A673 (cell line): ENCODE measurements around the gene TCF12. TPM values are rescaled to one million over a fixed set of nuclear protein-coding genes. Genes with fewer than 3 reads are reported as not detected.

Source experiments
- BruUV-seq: library from RNA; stranded (reverse); fragments of 400-500 nt; replicated peaks from 2 replicates; lab custom pipeline; 2021; lab: Mats Ljungman, UMichigan
- CTCF ChIA-PET: fragments of 300-600 bp; sonication (Branson Sonifier 250); formaldehyde crosslinking; loops from one replicate; lab custom pipeline; 2022; ENCODE audit warnings: antibody characterized with exemption; lab: Charles Lee
- POLR2A ChIA-PET: fragments of 300-600 bp; sonication (Branson Sonifier 250); formaldehyde crosslinking; loops from one replicate; lab custom pipeline; 2022; ENCODE audit warnings: antibody characterized with exemption; ENCODE audit not compliant: low non-redundant PET; lab: Charles Lee
- DNase-seq: peaks from one replicate; pipeline ENCODE4 v3.0.0-alpha.2; 2015; ENCODE audit warnings: low spot score
- H3K27ac ChIP-seq: fragments of 200-600 bp; sonication (generic); 2 replicates; pipeline ENCODE4 v1.5.1; 2016; ENCODE audit warnings: mixed run types, low read depth, mild to moderate bottlenecking, mixed read lengths, antibody characterized with exemption, low read length; ENCODE audit not compliant: poor library complexity, severe bottlenecking
- H3K27me3 ChIP-seq: fragments of 200-600 bp; sonication (generic); replicated peaks from 2 replicates; pipeline ENCODE4 v1.6.1; 2017; ENCODE audit warnings: mixed run types, low read depth, mild to moderate bottlenecking, mixed read lengths, antibody characterized with exemption, low read length; ENCODE audit not compliant: insufficient read depth, poor library complexity
- H3K36me3 ChIP-seq: fragments of 200-600 bp; sonication (generic); 2 replicates; pipeline ENCODE4 v1.6.1; 2016; ENCODE audit warnings: mixed run types, mild to moderate bottlenecking, mixed read lengths, antibody characterized with exemption, low read length; ENCODE audit not compliant: insufficient read depth, poor library complexity, severe bottlenecking
- H3K4me1 ChIP-seq: fragments of 200-600 bp; sonication (generic); 2 replicates; pipeline ENCODE4 v1.6.1; 2017; ENCODE audit warnings: mixed run types, mild to moderate bottlenecking, mixed read lengths, antibody characterized with exemption, low read length; ENCODE audit not compliant: insufficient read depth, poor library complexity, severe bottlenecking
- H3K4me3 ChIP-seq: fragments of 200-600 bp; sonication (generic); 2 replicates; pipeline ENCODE4 v1.5.1; 2016; ENCODE audit warnings: low read depth, mixed run types, mild to moderate bottlenecking, mixed read lengths, low read length; ENCODE audit not compliant: poor library complexity, severe bottlenecking
- H3K9me3 ChIP-seq: fragments of 200-600 bp; sonication (generic); 2 replicates; pipeline ENCODE4 v1.6.1; 2016; ENCODE audit warnings: mixed run types, low read depth, mild to moderate bottlenecking, mixed read lengths, antibody characterized with exemption, low read length; ENCODE audit not compliant: poor library complexity, severe bottlenecking
- CTCF ChIP-seq: fragments of 300-800, 200-600 bp; sonication (generic); conservative IDR thresholded peaks from 2 replicates; pipeline ENCODE4 v1.5.1; 2017; ENCODE audit warnings: low read depth, mild to moderate bottlenecking, antibody characterized with exemption, low read length, moderate library complexity, mixed read lengths
- EZH2 ChIP-seq: fragments of 200-600 bp; sonication (generic); IDR thresholded peaks from 2 replicates; pipeline ENCODE4 v1.6.1; 2017; ENCODE audit warnings: borderline replicate concordance, low read depth, mild to moderate bottlenecking, mixed read lengths, antibody characterized with exemption, low read length; ENCODE audit not compliant: poor library complexity, severe bottlenecking
- intact Hi-C: fragments of 100-400 bp; cut with micrococcal nuclease; formaldehyde crosslinking; loops from one replicate; pipeline ENCODE4 v1.10.0; 2022; ENCODE audit not compliant: unreplicated experiment
- total RNA-seq: library from RNA; stranded (reverse); gene quantifications from 2 replicates; pipeline ENCODE4 v1.2.3, GENCODE V29; 2021

Gene TCF12
- total RNA-seq, 1 experiment from 2014 or later = 351 TPM

- no peaks in the 10 kb centered on the region for H3K36me3 ChIP-seq
- no peak overlapping the region for H3K4me3 ChIP-seq
- no peaks in the 10 kb centered on the region for H3K9me3 ChIP-seq
- no peaks in the 10 kb centered on the region for H3K27me3 ChIP-seq
- no peak for TF ChIP-seq EZH2
- TF ChIP-seq CTCF = no peak
- no peak for DNase-seq
- POLR2A ChIA-PET = no interaction called here
- H3K27ac ChIP-seq = peak overlapping the region; percentile 6
- H3K4me1 ChIP-seq = peaks cover 83% of the 10 kb centered on the region
- CTCF ChIA-PET = interaction anchor here (0.5 kb wide), 1 partner anchor 587 kb away, joined by 3 read pairs; no protein-coding TSS in a partner anchor
- intact Hi-C loops = loop anchor here (5.0 to 10.0 kb wide), 2 partner anchors 126 to 191 kb away; no protein-coding TSS in a partner anchor
- BruUV-seq = no TSS peak
Observed at GRCh38 chr15:57143511-57144078, 225.2 kb downstream of the TCF12 start.

- H3K4me3 ChIP-seq = no peak overlapping the region
- H3K4me1 ChIP-seq = peaks cover 83% of the 10 kb centered on the region
- intact Hi-C loops = loop anchor here (5.0 to 10.0 kb wide), 2 partner anchors 127 to 190 kb away; no protein-coding TSS in a partner anchor
- POLR2A ChIA-PET = no interaction called here
- H3K9me3 ChIP-seq = no peaks in the 10 kb centered on the region
- H3K36me3 ChIP-seq = no peaks in the 10 kb centered on the region
- no peak overlapping the region for H3K27ac ChIP-seq
- no peaks in the 10 kb centered on the region for H3K27me3 ChIP-seq
- DNase-seq = no peak
- BruUV-seq = no TSS peak
- no peak for TF ChIP-seq CTCF
- no peak for TF ChIP-seq EZH2
- CTCF ChIA-PET = no interaction called here
Observed at GRCh38 chr15:57144448-57144847, 226.0 kb downstream of the TCF12 start.

GRCh38 chr15:57146506-57147201 is 228.2 kb downstream of the TCF12 start:
- ChIA-PET POLR2A (interaction anchor here (0.6 kb wide), 1 partner anchor 75 kb away, joined by 3 read pairs; no protein-coding TSS in a partner anchor), CTCF (interaction anchor here (0.6 to 2.1 kb wide), 11 partner anchors 10 to 650 kb away, joined by 3 to 17 read pairs (median 5); no protein-coding TSS in a partner anchor)
- intact Hi-C loops = loop anchor here (1.0 to 10.0 kb wide), 4 partner anchors 68 to 381 kb away; no protein-coding TSS in a partner anchor
- peaks cover 4% of the 10 kb centered on the region for H3K9me3 ChIP-seq
- no peaks in the 10 kb centered on the region for H3K27me3 ChIP-seq
- DNase-seq = peak; percentile 86
- H3K4me1 ChIP-seq = peaks cover 83% of the 10 kb centered on the region
- no TSS peak for BruUV-seq
- H3K27ac ChIP-seq = peak overlapping the region; percentile 96
- peak overlapping the region; percentile 29 for H3K4me3 ChIP-seq
- peak; percentile 87 for TF ChIP-seq CTCF
- TF ChIP-seq EZH2 = no peak
- H3K36me3 ChIP-seq = peaks cover 1% of the 10 kb centered on the region
